ENCODE data around the gene CLK4. TPM values are rescaled to one million over a fixed set of nuclear protein-coding genes. Genes with fewer than 3 reads are reported as not detected.

CLK4 gene
- total and polyA plus RNA-seq, 12 donors = 7.3 to 57.0 (median 29.0) TPM

- intact Hi-C loops (cut with DNase I) = no loop called here
- no peaks in the 10 kb centered on the region for H3K36me3 ChIP-seq (replicated peaks in 1 of 2)
- H3K9me3 ChIP-seq (replicated peaks in 1 of 3) = no peaks in the 10 kb centered on the region
- H3K4me3 ChIP-seq = no peak overlapping the region
- H3K27ac ChIP-seq = no peak overlapping the region
- no peaks in the 10 kb centered on the region for H3K27me3 ChIP-seq
- DNase-seq = no peak
- no peaks in the 10 kb centered on the region for H3K4me1 ChIP-seq (replicated peaks in 1 of 2)
- WGBS, 4 donors = 64 to 78% (median 71%) methylated on average over 3 of the region's 3 CpGs
- TF ChIP-seq CTCF (IDR thresholded peaks at IDR 0.05) (no peak), POLR2A (IDR thresholded peaks at IDR 0.05) (no peak)
Measured at GRCh38 chr5:178649580-178649979, 22.7 kb upstream of the CLK4 start.

GRCh38 chr5:178644826-178645545 is 18.1 kb upstream of the CLK4 start:
- intact Hi-C loops (cut with DNase I) = no loop called here
- H3K36me3 ChIP-seq (replicated peaks in 1 of 2) = no peaks in the 10 kb centered on the region
- no peaks in the 10 kb centered on the region for H3K4me1 ChIP-seq (replicated peaks in 1 of 2)
- 68 to 72% (median 70%) methylated on average over 7 of the region's 7 CpGs for WGBS, 4 donors
- H3K27ac ChIP-seq = no peak overlapping the region
- no peaks in the 10 kb centered on the region for H3K9me3 ChIP-seq (replicated peaks in 1 of 3)
- TF ChIP-seq POLR2A (IDR thresholded peaks at IDR 0.05) (no peak), CTCF (IDR thresholded peaks at IDR 0.05) (no peak)
- peak in 1 of 7 donors; percentile 2 for DNase-seq
- H3K4me3 ChIP-seq = no peak overlapping the region
- H3K27me3 ChIP-seq = no peaks in the 10 kb centered on the region

- H3K4me3 ChIP-seq = no peak overlapping the region
- TF ChIP-seq CTCF (IDR thresholded peaks at IDR 0.05) (no peak), POLR2A (IDR thresholded peaks at IDR 0.05) (no peak)
- H3K9me3 ChIP-seq (replicated peaks in 1 of 3) = no peaks in the 10 kb centered on the region
- 33 to 81% (median 64%) methylated on average over 1 of the region's 1 CpG for WGBS, 4 donors
- H3K27ac ChIP-seq = peak overlapping the region in 1 of 5 donors; percentile 22
- peak in 5 of 7 donors; percentile 19 to 50 (median 29) for DNase-seq
- intact Hi-C loops (cut with DNase I) = no loop called here
- H3K27me3 ChIP-seq = no peaks in the 10 kb centered on the region
- no peaks in the 10 kb centered on the region for H3K4me1 ChIP-seq (replicated peaks in 1 of 2)
- no peaks in the 10 kb centered on the region for H3K36me3 ChIP-seq (replicated peaks in 1 of 2)
Measured at GRCh38 chr5:178642351-178642909, 15.6 kb upstream of the CLK4 start.

- intact Hi-C loops (cut with DNase I) = no loop called here
- Histone ChIP-seq H3K36me3 (replicated peaks in 1 of 2) (no peaks in the 10 kb centered on the region), H3K4me1 (replicated peaks in 1 of 2) (no peaks in the 10 kb centered on the region), H3K9me3 (replicated peaks in 1 of 3) (no peaks in the 10 kb centered on the region), H3K27me3 (no peaks in the 10 kb centered on the region), H3K27ac (no peak overlapping the region), H3K4me3 (no peak overlapping the region)
- no peak for DNase-seq
- TF ChIP-seq CTCF (IDR thresholded peaks at IDR 0.05) (no peak), POLR2A (IDR thresholded peaks at IDR 0.05) (no peak)
- WGBS, 4 donors = 59 to 72% (median 70%) methylated on average over 9 of the region's 9 CpGs
Measured at GRCh38 chr5:178641711-178642110, 14.9 kb upstream of the CLK4 start.
